ENCODE results near the gene ADCY10.
"Not testable (repeated sequence)": the region's sequence is repeated elsewhere in the genome, so short reads cannot be mapped to it uniquely, and the experiment has no call there.

The ADCY10 gene

GRCh38 chr1:167924543-167925231, 10.8 kb upstream of the ADCY10 start:
- no peak for DNase-seq

GRCh38 chr1:167924102-167924501, 10.2 kb upstream of the ADCY10 start:
- DNase-seq = no peak

DNA sequence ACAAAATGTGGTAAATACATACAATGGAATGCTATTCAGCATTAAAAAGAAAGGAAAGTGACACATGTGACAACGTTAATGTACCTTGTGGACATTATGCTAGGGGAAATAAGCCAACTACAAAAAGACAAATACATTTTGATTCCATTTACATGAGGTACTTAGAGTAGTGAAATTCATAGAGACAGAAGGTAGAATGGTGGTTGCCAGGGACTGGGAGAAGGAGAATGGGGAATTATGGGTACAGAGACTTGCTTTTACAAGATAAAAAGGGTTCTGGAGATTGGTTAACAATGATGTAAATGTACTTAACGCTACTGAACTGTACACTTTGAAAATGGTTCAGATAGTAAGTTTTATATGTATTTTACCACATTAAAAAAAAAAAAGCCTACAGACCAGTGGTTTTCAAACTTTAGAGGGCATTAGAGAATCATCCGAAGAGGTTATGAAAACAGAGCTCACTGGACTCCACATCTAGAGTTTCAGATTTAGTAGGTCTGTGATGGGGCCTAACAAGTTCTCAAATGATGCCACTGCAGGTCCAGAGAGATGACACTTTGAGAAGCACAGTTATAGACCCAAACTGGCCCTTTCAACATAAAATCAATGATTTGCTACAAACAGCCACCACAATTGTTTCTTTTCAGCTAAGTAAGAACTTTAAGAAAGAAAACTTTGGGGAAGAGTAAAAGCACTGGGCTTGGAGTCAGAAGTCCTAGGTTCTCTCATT, 9.6 kb upstream of the ADCY10 start:
- DNase-seq = no peak

GRCh38 chr1:167922611-167923074, 8.7 kb upstream of the ADCY10 start:
- no peak for DNase-seq

GRCh38 chr1:167922023-167922422, 8.1 kb upstream of the ADCY10 start:
- DNase-seq = no peak

GRCh38 chr1:167916766-167917511, 3.0 kb upstream of the ADCY10 start:
- no peak for DNase-seq

GRCh38 chr1:167915569-167915968, 1.6 kb upstream of the ADCY10 start:
- no peak for DNase-seq

GRCh38 chr1:167912294-167912693, 1.6 kb downstream of the ADCY10 start:
- no peak for DNase-seq

GRCh38 chr1:167911413-167911812, 2.5 kb downstream of the ADCY10 start:
- no peak for DNase-seq

DNA sequence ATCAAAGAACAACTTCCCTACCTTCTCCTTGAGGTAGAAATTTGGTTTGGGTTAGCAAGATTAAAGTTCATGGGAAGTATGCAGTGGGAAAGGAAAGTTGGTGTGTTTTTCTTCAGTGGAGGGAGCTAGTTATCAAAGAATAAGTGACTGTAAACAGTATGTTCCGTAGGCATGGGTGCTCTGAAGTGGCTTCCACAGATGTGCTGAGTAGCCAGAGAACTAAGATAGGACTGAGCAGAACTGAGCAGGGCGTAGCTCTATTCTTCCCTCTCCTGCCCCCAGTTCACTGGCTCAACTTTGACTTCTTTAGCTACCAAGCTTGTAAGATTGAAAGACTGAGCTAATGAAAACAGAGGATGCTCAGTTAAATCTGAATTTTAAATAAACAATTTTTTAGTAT, 3.4 kb downstream of the ADCY10 start:
- DNase-seq = no peak

GRCh38 chr1:167909691-167910180, 4.2 kb downstream of the ADCY10 start:
- DNase-seq = no peak

- no peak for DNase-seq
These were observed 8.3 kb downstream of the ADCY10 start for GRCh38 chr1:167905671-167906070.

- no peak for DNase-seq
These were observed 8.8 kb downstream of the ADCY10 start for GRCh38 chr1:167905182-167905581.

GRCh38 chr1:167904652-167905130, 9.2 kb downstream of the ADCY10 start:
- no peak for DNase-seq

GRCh38 chr1:167900907-167901306, 13.0 kb downstream of the ADCY10 start:
- no peak for DNase-seq

DNA sequence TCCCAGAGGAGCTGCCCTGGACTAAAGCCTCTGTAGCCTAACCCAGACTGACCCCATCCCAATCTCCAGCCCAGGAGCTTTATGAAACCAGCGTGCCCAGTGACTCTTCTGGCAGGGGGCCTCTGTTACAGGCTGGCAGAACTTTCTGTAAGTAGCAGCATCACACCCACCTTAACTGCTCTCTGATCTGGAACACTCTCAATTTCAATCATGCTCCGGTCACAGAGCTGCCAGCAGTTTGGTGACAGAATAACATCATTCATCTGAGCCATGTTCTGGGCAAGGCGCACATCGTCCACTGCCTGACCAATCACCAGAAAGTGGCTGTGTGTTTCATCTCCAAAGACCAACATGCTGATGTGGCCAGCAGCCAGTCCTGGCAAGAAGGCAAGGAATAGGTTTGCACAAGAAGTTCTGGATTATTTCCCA, 14.7 kb downstream of the ADCY10 start:
- no peak for DNase-seq

- no peak for DNase-seq
These were observed 15.2 kb downstream of the ADCY10 start for GRCh38 chr1:167898578-167899222.

DNA sequence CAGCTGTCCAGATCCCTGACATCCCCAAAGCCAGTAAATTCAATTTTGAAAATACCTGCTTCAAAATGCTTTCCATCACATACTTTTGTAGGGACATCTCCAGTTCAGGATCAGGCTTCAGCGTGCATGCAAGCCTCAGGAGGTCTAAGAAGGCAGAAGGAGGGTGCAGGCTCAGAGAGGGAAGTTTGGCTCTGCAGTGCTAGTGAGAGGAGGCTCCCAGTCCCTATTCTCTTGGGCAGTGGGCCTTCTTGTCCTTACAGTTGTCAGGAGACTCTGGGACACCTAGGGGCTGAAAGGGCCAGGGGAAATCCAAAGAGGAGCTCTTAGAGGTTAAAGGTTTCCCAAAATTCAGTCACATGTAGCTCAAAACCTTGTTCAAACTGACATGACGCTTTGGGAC, 20.1 kb downstream of the ADCY10 start:
- no peak for DNase-seq

GRCh38 chr1:167890400-167890799, 23.5 kb downstream of the ADCY10 start:
- DNase-seq = no peak

DNA sequence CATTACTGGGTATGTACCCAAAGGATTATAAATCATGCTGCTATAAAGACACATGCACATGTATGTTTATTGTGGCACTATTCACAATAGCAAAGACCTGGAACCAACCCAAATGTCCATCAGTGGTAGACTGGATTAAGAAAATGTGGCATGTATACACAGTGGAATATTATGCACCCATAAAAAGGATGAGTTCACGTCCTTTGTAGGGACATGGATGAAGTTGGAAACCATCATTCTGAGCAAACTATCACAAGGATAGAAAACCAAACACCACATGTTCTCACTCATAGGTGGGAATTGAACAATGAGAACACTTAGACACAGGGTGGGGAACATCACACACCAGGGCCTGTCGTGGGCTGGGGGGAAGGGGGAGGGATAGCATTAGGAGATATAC, 26.7 kb downstream of the ADCY10 start:
- not testable (repeated sequence) for DNase-seq

GRCh38 chr1:167882376-167882775, 31.6 kb downstream of the ADCY10 start:
- DNase-seq = no peak

DNA sequence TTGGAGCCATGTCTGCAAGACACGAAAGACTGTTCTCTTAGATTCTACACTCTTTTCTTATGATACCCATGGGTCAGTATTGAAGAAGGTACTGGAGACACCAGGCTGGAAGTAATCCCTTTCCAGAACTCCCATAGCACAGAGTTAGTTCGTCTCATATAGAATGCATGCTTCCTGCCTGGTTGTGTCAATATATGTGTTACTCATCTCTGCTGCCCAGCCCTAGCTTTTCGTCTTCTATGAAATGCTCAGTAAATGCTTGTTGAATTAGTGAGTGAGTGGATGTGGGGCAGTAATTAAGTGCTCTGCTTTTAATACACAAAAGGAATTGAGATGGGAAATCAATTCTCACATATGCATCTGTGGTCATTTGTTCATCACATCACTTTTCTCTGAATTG, 32.1 kb downstream of the ADCY10 start:
- no peak for DNase-seq

GRCh38 chr1:167881069-167881468, 32.9 kb downstream of the ADCY10 start:
- no peak for DNase-seq
